Uterus (tissue), 4 donors: ENCODE results near the gene STC2. TPM values are rescaled to one million over a fixed set of nuclear protein-coding genes. Genes with fewer than 3 reads are reported as not detected.

Experiments used
- DNase-seq, 2 donors: peaks; one replicate each; pipeline ENCODE4 v3.0.0-alpha.2; 2019 to 2020
- H3K27ac ChIP-seq, 2 donors: fragments of 200-600 bp; sonication (generic); 1 replicate in 1 of 2; 2 replicates in 1 of 2; pipeline ENCODE4 v1.5.1; 2016 to 2018
- H3K27me3 ChIP-seq, 2 donors: fragments of 200-600 bp; sonication (generic); one replicate each; pipeline ENCODE4 v1.5.1; 2018 to 2019; ENCODE audit warnings: control low read depth in 1 of 2
- H3K36me3 ChIP-seq, 2 donors: fragments of 200-600 bp; sonication (generic); one replicate each; pipeline ENCODE4 v1.5.1; 2019; ENCODE audit warnings: control low read depth in 1 of 2
- H3K4me1 ChIP-seq, 2 donors: fragments of 200-600 bp; sonication (generic); one replicate each; pipeline ENCODE4 v1.5.1; 2018 to 2019; ENCODE audit warnings: control low read depth in 1 of 2
- H3K4me3 ChIP-seq, 2 donors: fragments of 200-600 bp; sonication (generic); 1 replicate in 1 of 2; 2 replicates in 1 of 2; pipeline ENCODE4 v1.5.1; 2018 to 2019; ENCODE audit warnings: mild to moderate bottlenecking in 1 of 2
- H3K9me3 ChIP-seq, 2 donors: fragments of 200-600 bp; sonication (generic); one replicate each; pipeline ENCODE4 v1.5.1; 2019; ENCODE audit warnings: control low read depth in 1 of 2
- CTCF ChIP-seq, 4 experiments: fragments of 200-600 bp in 2 of 4; fragments of 450-650 bp in 2 of 4; sonication (generic) in 2 of 4; IDR thresholded peaks; one replicate each; pipeline ENCODE4 v1.5.1; 2016 to 2019; ENCODE audit warnings: antibody characterized with exemption in 4 of 4, mild to moderate bottlenecking in 2 of 4, moderate library complexity in 1 of 4
- POLR2A ChIP-seq, 2 donors: fragments of 450-650 bp; IDR thresholded peaks; one replicate each; pipeline ENCODE4 v1.6.1; 2016; ENCODE audit warnings: antibody characterized with exemption in 2 of 2, mild to moderate bottlenecking in 1 of 2, moderate library complexity in 1 of 2
- intact Hi-C: fragments of 100-400 bp; cut with DNase I; formaldehyde crosslinking; loops from one replicate; pipeline ENCODE4 v1.15.1; 2023; ENCODE audit warnings: low total_unique reads
- total RNA-seq, 4 donors: library from RNA; depleted of rRNA in 3 of 4; stranded (reverse); fragments of >200 nt in 3 of 4; gene quantifications; one replicate each; pipeline versions ENCODE4 v1.1.0 to v1.2.4, GENCODE V29; 2014 to 2023
- donor health status: DM: yes; HTN: yes; CAD: no.

STC2 gene
- total RNA-seq, 4 donors from 2014 or later: 0.26 to 3.4 (median 1.5) TPM; not detected in 1

- H3K27me3 ChIP-seq: no peaks in the 10 kb centered on the region
- H3K4me1 ChIP-seq: no peaks in the 10 kb centered on the region
- no peak for DNase-seq
- no peaks in the 10 kb centered on the region for H3K36me3 ChIP-seq
- intact Hi-C loops: no loop called here
- no peaks in the 10 kb centered on the region for H3K9me3 ChIP-seq
- TF ChIP-seq CTCF (IDR thresholded peaks at IDR 0.05) (no peak), POLR2A (IDR thresholded peaks at IDR 0.05) (no peak)
- no peak overlapping the region for H3K4me3 ChIP-seq
- no peak overlapping the region for H3K27ac ChIP-seq
These were observed 26.3 kb downstream of the STC2 start for GRCh38 chr5:173301695-173302545.

GRCh38 chr5:173300389-173301047 lies 27.7 kb downstream of the STC2 start:
- intact Hi-C loops: no loop called here
- TF ChIP-seq POLR2A (IDR thresholded peaks at IDR 0.05): no peak
- TF ChIP-seq CTCF (IDR thresholded peaks at IDR 0.05): no peak
- no peaks in the 10 kb centered on the region for H3K27me3 ChIP-seq
- no peaks in the 10 kb centered on the region for H3K36me3 ChIP-seq
- DNase-seq: no peak
- H3K9me3 ChIP-seq: no peaks in the 10 kb centered on the region
- no peaks in the 10 kb centered on the region for H3K4me1 ChIP-seq
- no peak overlapping the region for H3K27ac ChIP-seq
- H3K4me3 ChIP-seq: no peak overlapping the region

GRCh38 chr5:173299820-173300219 lies 28.4 kb downstream of the STC2 start:
- intact Hi-C loops: no loop called here
- H3K4me3 ChIP-seq: no peak overlapping the region
- H3K36me3 ChIP-seq: no peaks in the 10 kb centered on the region

GRCh38 chr5:173298213-173298926 lies 29.8 kb downstream of the STC2 start:
- Histone ChIP-seq H3K4me3 (no peak overlapping the region), H3K36me3 (no peaks in the 10 kb centered on the region), H3K9me3 (no peaks in the 10 kb centered on the region), H3K27ac (no peak overlapping the region), H3K27me3 (peaks cover 0 to 5% of the 10 kb centered on the region in 2 donors), H3K4me1 (peaks cover 0 to 4% of the 10 kb centered on the region in 2 donors)
- intact Hi-C loops: no loop called here
- DNase-seq: no peak
- TF ChIP-seq POLR2A (IDR thresholded peaks at IDR 0.05): no peak
- TF ChIP-seq CTCF (IDR thresholded peaks at IDR 0.05): no peak

More at GRCh38 chr5:173299820-173300219, 28.4 kb downstream of the STC2 start:
- DNase-seq: no peak
- Histone ChIP-seq H3K9me3 (no peaks in the 10 kb centered on the region), H3K27me3 (no peaks in the 10 kb centered on the region), H3K4me1 (no peaks in the 10 kb centered on the region), H3K27ac (no peak overlapping the region)
- no peak for TF ChIP-seq CTCF (IDR thresholded peaks at IDR 0.05)
- TF ChIP-seq POLR2A (IDR thresholded peaks at IDR 0.05): no peak
